RPMI7951 (cell line): ENCODE results near the gene DLEC1. TPM values are rescaled to one million over a fixed set of nuclear protein-coding genes. Genes with fewer than 3 reads are reported as not detected.

Source experiments
- DNase-seq: peaks from one replicate; pipeline ENCODE4 v3.0.0-alpha.2; 2012; ENCODE audit warnings: low read depth
- total RNA-seq: library from RNA; depleted of rRNA; stranded (reverse); fragments of >200 nt; shearing (Covaris generic); gene quantifications from 2 replicates; pipeline ENCODE4 v1.2.3, GENCODE V29; 2014

DLEC1 gene
- total RNA-seq, 1 experiment from 2014 or later = not detected

- no peak for DNase-seq
These were observed 38.0 kb upstream of the DLEC1 start for GRCh38 chr3:38000965-38001455.

- no peak for DNase-seq
These were observed 37.4 kb upstream of the DLEC1 start for GRCh38 chr3:38001456-38002081.

- DNase-seq = no peak
These were observed 36.6 kb upstream of the DLEC1 start for GRCh38 chr3:38002291-38002876.

- no peak for DNase-seq
These were observed 36.1 kb upstream of the DLEC1 start for GRCh38 chr3:38002940-38003339.

- peak; percentile 18 for DNase-seq
These were observed 35.6 kb upstream of the DLEC1 start for GRCh38 chr3:38003371-38003816.

- no peak for DNase-seq
These were observed 35.1 kb upstream of the DLEC1 start for GRCh38 chr3:38003817-38004414.

GRCh38 chr3:38004415-38005075 is 34.5 kb upstream of the DLEC1 start:
- DNase-seq = peak; percentile 62

GRCh38 chr3:38005076-38006020 is 33.7 kb upstream of the DLEC1 start:
- peak; percentile 30 for DNase-seq

- no peak for DNase-seq
These were observed 33.0 kb upstream of the DLEC1 start for GRCh38 chr3:38006031-38006430.

GRCh38 chr3:38006445-38006995 is 32.5 kb upstream of the DLEC1 start:
- no peak for DNase-seq

- no peak for DNase-seq
These were observed 31.3 kb upstream of the DLEC1 start for GRCh38 chr3:38007754-38008090.

GRCh38 chr3:38008191-38008701 is 30.8 kb upstream of the DLEC1 start:
- DNase-seq = no peak

GRCh38 chr3:38008971-38009580 is 29.9 kb upstream of the DLEC1 start:
- no peak for DNase-seq

- no peak for DNase-seq
These were observed 29.0 kb upstream of the DLEC1 start for GRCh38 chr3:38009807-38010591.

- DNase-seq = no peak
These were observed 27.9 kb upstream of the DLEC1 start for GRCh38 chr3:38011111-38011510.

GRCh38 chr3:38015485-38015884 is 23.5 kb upstream of the DLEC1 start:
- no peak for DNase-seq

- no peak for DNase-seq
These were observed 23.0 kb upstream of the DLEC1 start for GRCh38 chr3:38015984-38016383.

GRCh38 chr3:38016410-38016809 is 22.6 kb upstream of the DLEC1 start:
- no peak for DNase-seq

- no peak for DNase-seq
These were observed 22.1 kb upstream of the DLEC1 start for GRCh38 chr3:38016847-38017444.
